H1 (cell line): ENCODE results near the gene CCDC60. TPM values are rescaled to one million over a fixed set of nuclear protein-coding genes. Genes with fewer than 3 reads are reported as not detected.

Source experiments
- SP4 ChIP-seq: IDR thresholded peaks from 2 replicates; pipeline ENCODE4 v1.6.1; 2012; ENCODE audit warnings: low read length, inconsistent platforms
- polyA plus RNA-seq, 7 experiments: library from polyadenylated mRNA; depleted of rRNA in 3 of 7; stranded (reverse) in 5 of 7; unstranded in 2 of 7; fragments of >200 nt in 5 of 7; fragments of 200-250 nt in 2 of 7; gene quantifications; 1 replicate in 5 of 7; 2 replicates in 1 of 7; 4 replicates in 1 of 7; pipeline versions ENCODE4 v1.2.1 to v1.2.3, GENCODE V29; 2011 to 2013; ENCODE audit warnings: missing spikeins in 2 of 7, mixed read lengths in 2 of 7
- total RNA-seq: library from RNA; stranded (reverse); fragmentation: NEBNext Ultra II Directional; extraction: Animal tissue kit (Norgen Biotek cat#: 25700); gene quantifications from 2 replicates; pipeline ENCODE4 v1.2.1, GENCODE V29; 2021

The CCDC60 gene
- total and polyA plus RNA-seq, 2 of the 8 experiments (the other 6 are each of a cell fraction or from before 2014, with no cell fraction given), result 0.05 TPM; not detected in 1

- no peak for TF ChIP-seq SP4
These were observed 211.8 kb downstream of the CCDC60 start (continued) for GRCh38 chr12:119546340-119546739.
